Skeletal muscle satellite cell (primary cell): ENCODE results near the gene PNPLA3.

Experiments used
- H3K27me3 ChIP-seq: 2 replicates; pipeline ENCODE4 v1.7.0; 2013; ENCODE audit warnings: low read length; ENCODE audit not compliant: control insufficient read depth, insufficient read depth
- H3K36me3 ChIP-seq: 2 replicates; pipeline ENCODE4 v1.7.0; 2013; ENCODE audit warnings: mild to moderate bottlenecking, control low read depth, low read length; ENCODE audit not compliant: insufficient read depth
- H3K4me1 ChIP-seq: 2 replicates; pipeline ENCODE4 v1.7.0; 2013; ENCODE audit warnings: low read length; ENCODE audit not compliant: control insufficient read depth, insufficient read depth
- H3K4me2 ChIP-seq: 2 replicates; pipeline ENCODE4 v1.7.0; 2013; ENCODE audit warnings: mild to moderate bottlenecking, low read length
- H3K4me3 ChIP-seq: 2 replicates; pipeline ENCODE4 v1.7.0; 2013; ENCODE audit warnings: low read length
- H3K9ac ChIP-seq: 2 replicates; pipeline ENCODE4 v1.7.0; 2013; ENCODE audit warnings: mild to moderate bottlenecking, low read depth, low read length, moderate library complexity
- H3K9me3 ChIP-seq: replicated peaks from 2 replicates; pipeline ENCODE4 v1.7.0; 2013; ENCODE audit warnings: mild to moderate bottlenecking, control low read depth, low read length

Gene PNPLA3

GRCh38 chr22:43883719-43884415 lies 39.7 kb upstream of the PNPLA3 start:
- Histone ChIP-seq H3K36me3 (no peaks in the 10 kb centered on the region), H3K4me2 (no peak overlapping the region), H3K9me3 (no peaks in the 10 kb centered on the region), H3K9ac (no peak overlapping the region), H3K4me1 (no peaks in the 10 kb centered on the region), H3K27me3 (peaks cover 30% of the 10 kb centered on the region), H3K4me3 (no peak overlapping the region)

GRCh38 chr22:43884600-43885318 lies 38.8 kb upstream of the PNPLA3 start:
- Histone ChIP-seq H3K4me1 (no peaks in the 10 kb centered on the region), H3K9me3 (no peaks in the 10 kb centered on the region), H3K4me2 (no peak overlapping the region), H3K4me3 (no peak overlapping the region), H3K36me3 (no peaks in the 10 kb centered on the region), H3K27me3 (peaks cover 32% of the 10 kb centered on the region), H3K9ac (no peak overlapping the region)

DNA sequence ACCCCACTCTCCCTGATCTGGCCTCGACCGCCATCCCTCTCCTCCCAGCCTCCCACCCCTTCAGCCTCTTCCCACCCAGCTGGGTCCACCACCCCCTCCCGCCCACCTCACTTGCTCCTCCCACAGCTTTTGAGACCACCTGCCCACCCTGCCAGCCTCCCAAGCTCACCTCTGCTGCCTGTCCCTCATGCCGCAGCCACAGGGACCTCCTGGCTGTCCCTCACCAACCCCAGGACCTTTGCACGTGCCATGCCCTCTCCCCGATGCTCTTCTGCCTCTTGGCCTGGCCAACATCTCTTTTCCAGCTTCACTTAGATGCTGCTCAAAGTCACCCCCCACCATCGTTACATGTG lies 38.3 kb upstream of the PNPLA3 start:
- no peak overlapping the region for H3K9ac ChIP-seq
- peaks cover 38% of the 10 kb centered on the region for H3K27me3 ChIP-seq
- no peak overlapping the region for H3K4me3 ChIP-seq
- H3K9me3 ChIP-seq, result no peaks in the 10 kb centered on the region
- H3K4me2 ChIP-seq, result no peak overlapping the region
- H3K36me3 ChIP-seq, result no peaks in the 10 kb centered on the region
- no peaks in the 10 kb centered on the region for H3K4me1 ChIP-seq

- Histone ChIP-seq H3K9me3 (no peaks in the 10 kb centered on the region), H3K27me3 (peaks cover 42% of the 10 kb centered on the region), H3K4me2 (no peak overlapping the region), H3K9ac (no peak overlapping the region), H3K36me3 (no peaks in the 10 kb centered on the region), H3K4me1 (peaks cover 1% of the 10 kb centered on the region), H3K4me3 (no peak overlapping the region)
These were observed 37.8 kb upstream of the PNPLA3 start for GRCh38 chr22:43885786-43886185.

GRCh38 chr22:43886231-43886630 lies 37.4 kb upstream of the PNPLA3 start:
- Histone ChIP-seq H3K36me3 (no peaks in the 10 kb centered on the region), H3K4me1 (peaks cover 6% of the 10 kb centered on the region), H3K9me3 (no peaks in the 10 kb centered on the region), H3K9ac (no peak overlapping the region), H3K4me2 (no peak overlapping the region), H3K27me3 (peaks cover 47% of the 10 kb centered on the region), H3K4me3 (no peak overlapping the region)

DNA sequence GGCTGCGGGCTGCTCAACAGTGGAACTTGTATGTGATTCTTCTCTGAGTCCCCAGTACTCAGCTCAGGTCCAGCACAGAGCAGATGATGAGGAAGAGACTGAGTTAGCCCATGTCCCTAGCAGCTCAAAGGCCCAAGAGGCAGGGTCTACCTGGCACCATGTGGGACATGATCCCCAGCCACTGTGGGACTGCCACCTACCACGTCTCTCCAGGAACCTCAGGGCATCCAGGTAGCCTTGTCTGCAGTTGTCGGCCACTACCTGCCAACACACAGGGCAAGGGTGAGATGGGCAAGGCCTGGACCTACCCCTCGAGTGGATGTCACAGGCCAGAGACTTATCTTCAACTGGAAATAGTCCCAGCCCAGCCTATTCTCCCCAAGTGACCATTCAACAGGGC lies 36.2 kb upstream of the PNPLA3 start:
- Histone ChIP-seq H3K9ac (no peak overlapping the region), H3K27me3 (peaks cover 58% of the 10 kb centered on the region), H3K4me1 (peaks cover 14% of the 10 kb centered on the region)

DNA sequence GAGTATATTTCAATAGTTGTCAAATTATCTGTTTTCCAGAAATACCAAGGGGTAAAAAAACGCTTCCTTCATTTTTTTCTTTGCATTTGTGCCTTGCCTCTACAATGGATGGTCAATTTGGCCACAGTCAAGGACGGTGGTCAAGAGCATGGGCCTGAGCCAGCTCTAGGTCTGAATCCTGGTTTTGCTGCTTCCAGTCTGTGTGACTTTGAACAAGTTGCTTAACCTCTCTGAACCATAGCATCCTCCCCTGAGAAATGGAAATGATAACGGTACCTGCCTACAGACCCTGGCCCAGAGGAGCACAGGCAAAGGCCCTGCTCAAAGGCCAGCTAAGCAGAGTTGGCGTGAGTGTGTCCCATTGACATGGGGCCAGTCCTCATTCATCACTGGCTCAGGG lies 34.9 kb upstream of the PNPLA3 start:
- Histone ChIP-seq H3K36me3 (no peaks in the 10 kb centered on the region), H3K9ac (no peak overlapping the region), H3K27me3 (peaks cover 72% of the 10 kb centered on the region), H3K4me1 (peaks cover 14% of the 10 kb centered on the region), H3K4me3 (no peak overlapping the region), H3K4me2 (no peak overlapping the region), H3K9me3 (no peaks in the 10 kb centered on the region)

More for the DNA sequence above, 36.2 kb upstream of the PNPLA3 start:
- Histone ChIP-seq H3K4me3 (no peak overlapping the region), H3K36me3 (no peaks in the 10 kb centered on the region), H3K4me2 (no peak overlapping the region), H3K9me3 (no peaks in the 10 kb centered on the region)

- Histone ChIP-seq H3K4me2 (no peak overlapping the region), H3K9ac (no peak overlapping the region), H3K4me1 (peaks cover 14% of the 10 kb centered on the region), H3K27me3 (peaks cover 77% of the 10 kb centered on the region), H3K4me3 (no peak overlapping the region), H3K9me3 (no peaks in the 10 kb centered on the region), H3K36me3 (no peaks in the 10 kb centered on the region)
These were observed 34.3 kb upstream of the PNPLA3 start for GRCh38 chr22:43889201-43889859.

GRCh38 chr22:43889860-43890253 lies 33.7 kb upstream of the PNPLA3 start:
- peaks cover 14% of the 10 kb centered on the region for H3K4me1 ChIP-seq
- no peaks in the 10 kb centered on the region for H3K36me3 ChIP-seq
- no peak overlapping the region for H3K9ac ChIP-seq
- H3K9me3 ChIP-seq, result no peaks in the 10 kb centered on the region
- peaks cover 81% of the 10 kb centered on the region for H3K27me3 ChIP-seq
- H3K4me3 ChIP-seq, result no peak overlapping the region
- no peak overlapping the region for H3K4me2 ChIP-seq

- H3K4me1 ChIP-seq, result peaks cover 14% of the 10 kb centered on the region
- H3K9ac ChIP-seq, result no peak overlapping the region
- peaks cover 76% of the 10 kb centered on the region for H3K27me3 ChIP-seq
- no peaks in the 10 kb centered on the region for H3K9me3 ChIP-seq
- peak overlapping the region; percentile 76 for H3K4me2 ChIP-seq
- H3K4me3 ChIP-seq, result peak overlapping the region; percentile 58
- no peaks in the 10 kb centered on the region for H3K36me3 ChIP-seq
These were observed 32.7 kb upstream of the PNPLA3 start for GRCh38 chr22:43890901-43891331.

- Histone ChIP-seq H3K27me3 (peaks cover 70% of the 10 kb centered on the region), H3K4me2 (peak within 1 kb of the TSS; percentile 76), H3K4me1 (peaks cover 14% of the 10 kb centered on the region), H3K9me3 (no peaks in the 10 kb centered on the region), H3K9ac (no peak within 1 kb of the TSS), H3K36me3 (no peaks in the 10 kb centered on the region), H3K4me3 (peak within 1 kb of the TSS; percentile 58)
These were observed 32.0 kb upstream of the PNPLA3 start, which contains the start of gene PNPLA5 for GRCh38 chr22:43891360-43892182. PNPLA5 (minus strand) TSS chr22:43892013; CDS start chr22:43891880, 133 bp downstream.
